Sigmoid colon (tissue), 7 donors: Measurements from ENCODE around the gene ADAMTS7. TPM values are rescaled to one million over a fixed set of nuclear protein-coding genes. Genes with fewer than 3 reads are reported as not detected.

Experiments
- DNase-seq: peaks from one replicate; pipeline ENCODE4 v3.0.0-alpha.2; 2019
- H3K27ac ChIP-seq, 4 donors: fragments of 200-600 bp; sonication (generic); one replicate each; pipeline ENCODE4 v1.5.1; 2016 to 2019; ENCODE audit warnings: mild to moderate bottlenecking in 1 of 4
- H3K27me3 ChIP-seq, 3 donors: fragments of 200-600 bp; sonication (generic); one replicate each; pipeline ENCODE4 v1.5.1; 2019; ENCODE audit warnings: mild to moderate bottlenecking in 1 of 3
- H3K36me3 ChIP-seq, 4 donors: fragments of 200-600 bp; sonication (generic); one replicate each; pipeline ENCODE4 v1.5.1; 2016 to 2019
- H3K4me1 ChIP-seq, 4 donors: fragments of 200-600 bp; sonication (generic); one replicate each; pipeline ENCODE4 v1.5.1; 2017 to 2019
- H3K4me3 ChIP-seq, 4 donors: fragments of 200-600 bp; sonication (generic); one replicate each; pipeline ENCODE4 v1.5.1; 2017 to 2019; ENCODE audit warnings: mild to moderate bottlenecking in 2 of 4, moderate library complexity in 1 of 4
- H3K9me3 ChIP-seq, 4 donors: fragments of 200-600 bp in 3 of 4; sonication (generic) in 3 of 4; one replicate each; pipeline versions ENCODE4 v1.5.1 to v1.6.1; 2013 to 2019
- CTCF ChIP-seq, 4 experiments: fragments of 450-650 bp in 3 of 4; fragments of 200-600 bp in 1 of 4; IDR thresholded peaks; one replicate each; pipeline ENCODE4 v1.5.1; 2016 to 2019; ENCODE audit warnings: antibody characterized with exemption in 4 of 4, mild to moderate bottlenecking in 3 of 4, moderate library complexity in 2 of 4
- EP300 ChIP-seq, 4 donors: sonication (generic); formaldehyde crosslinking; IDR thresholded peaks; one replicate each; pipeline ENCODE4 v1.6.1; 2017; ENCODE audit warnings: antibody characterized with exemption in 4 of 4
- POLR2A ChIP-seq, 2 donors: fragments of 450-650 bp; IDR thresholded peaks; one replicate each; pipeline ENCODE4 v1.6.1; 2016; ENCODE audit warnings: antibody characterized with exemption in 2 of 2, mild to moderate bottlenecking in 2 of 2, moderate library complexity in 2 of 2
- POLR2AphosphoS5 ChIP-seq, 4 donors: sonication (generic); formaldehyde crosslinking; IDR thresholded peaks; one replicate each; pipeline ENCODE4 v1.6.1; 2017; ENCODE audit warnings: antibody characterized with exemption in 4 of 4
- WGBS, 2 donors: extraction: QIAGEN DNeasy Blood & Tissue Kit; methylation state at CpG; one replicate each; pipeline ENCODE4 v1.1.7; 2013; 5-methylcytosine and 5-hydroxymethylcytosine counted together
- intact Hi-C: fragments of 100-400 bp; cut with DNase I; formaldehyde crosslinking; loops from one replicate; pipeline ENCODE4 v1.15.1; 2023
- polyA plus RNA-seq, 3 donors: library from polyadenylated mRNA; stranded (reverse); fragments of 200-250 nt; gene quantifications; one replicate each; pipeline ENCODE4 v1.2.3, GENCODE V29; 2013
- total RNA-seq, 4 donors: library from RNA; depleted of rRNA; stranded (reverse); fragments of >200 nt; gene quantifications; one replicate each; pipeline ENCODE4 v1.1.0, GENCODE V29; 2016
- donor health status: healthy with polysubstance abuse.
- donor health status: Bipolar disorder and iron deficiency.
- donor health status: healthy.

ADAMTS7 gene
- total and polyA plus RNA-seq, 7 donors, result 0.23 to 8.3 (median 1.8) TPM; not detected in 1

DNA sequence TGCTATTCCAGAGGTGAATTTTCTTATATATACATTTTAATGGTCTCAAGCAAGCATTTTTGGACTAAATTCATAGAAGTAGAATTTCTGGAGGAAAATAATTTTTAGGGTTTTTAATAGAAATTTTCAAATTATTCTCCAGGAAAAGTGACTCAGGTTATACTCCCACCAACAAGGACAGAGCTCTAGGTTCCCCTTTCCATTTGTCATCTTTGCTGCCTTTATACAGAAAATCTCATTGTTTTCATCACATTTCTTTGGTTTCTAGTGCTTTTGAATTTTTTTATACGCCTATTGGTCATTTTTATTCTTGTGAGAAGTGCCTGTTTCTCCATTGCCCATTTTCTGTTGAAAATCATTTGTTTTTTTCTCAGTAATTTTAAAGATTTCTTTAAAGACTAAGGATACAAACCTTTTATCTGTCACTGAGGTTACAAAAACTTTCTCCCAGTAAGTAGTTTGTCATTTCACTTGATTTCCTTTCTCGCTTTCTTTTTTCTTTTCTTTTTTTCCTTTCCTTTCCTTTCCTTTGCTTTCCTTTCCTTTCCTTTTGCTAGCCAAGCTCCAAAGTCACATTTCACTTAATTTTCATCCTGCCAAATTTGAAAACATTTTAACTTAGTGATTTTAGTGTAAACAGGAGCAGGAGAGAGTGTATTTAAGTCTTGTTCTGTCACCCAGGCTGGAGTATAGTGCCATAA, 93.2 kb downstream of the ADAMTS7 start:
- intact Hi-C loops, result no loop called here
- Histone ChIP-seq H3K27me3 (no peaks in the 10 kb centered on the region), H3K4me3 (no peak overlapping the region), H3K36me3 (no peaks in the 10 kb centered on the region), H3K9me3 (no peaks in the 10 kb centered on the region), H3K27ac (peak overlapping the region in 3 of 4 donors; percentile 37 to 55 (median 49)), H3K4me1 (peaks cover 0 to 8% (median 3%) of the 10 kb centered on the region in 4 donors)
- WGBS, 2 donors, result 93 to 95% methylated on average over 2 of the region's 2 CpGs
- no peak for TF ChIP-seq POLR2AphosphoS5 (IDR thresholded peaks at IDR 0.05)
- no peak for TF ChIP-seq CTCF (IDR thresholded peaks at IDR 0.05)
- TF ChIP-seq POLR2A (IDR thresholded peaks at IDR 0.05), result no peak
- no peak for TF ChIP-seq EP300 (IDR thresholded peaks at IDR 0.05)
- DNase-seq, result no peak

- intact Hi-C loops, result no loop called here
- Histone ChIP-seq H3K9me3 (no peaks in the 10 kb centered on the region), H3K27me3 (no peaks in the 10 kb centered on the region), H3K36me3 (no peaks in the 10 kb centered on the region), H3K4me1 (peaks cover 0 to 8% (median 3%) of the 10 kb centered on the region in 4 donors), H3K27ac (no peak overlapping the region), H3K4me3 (no peak overlapping the region)
- TF ChIP-seq POLR2A (IDR thresholded peaks at IDR 0.05) (no peak), CTCF (IDR thresholded peaks at IDR 0.05) (no peak), EP300 (IDR thresholded peaks at IDR 0.05) (no peak), POLR2AphosphoS5 (IDR thresholded peaks at IDR 0.05) (no peak)
- DNase-seq, result no peak
- WGBS, 2 donors, result 55 to 78% methylated on average over 2 of the region's 2 CpGs
Measured at GRCh38 chr15:78716651-78717050, 94.6 kb downstream of the ADAMTS7 start.

GRCh38 chr15:78715930-78716329, 95.3 kb downstream of the ADAMTS7 start:
- no peak overlapping the region for H3K4me3 ChIP-seq
- TF ChIP-seq POLR2A (IDR thresholded peaks at IDR 0.05) (no peak), CTCF (IDR thresholded peaks at IDR 0.05) (no peak), POLR2AphosphoS5 (IDR thresholded peaks at IDR 0.05) (no peak), EP300 (IDR thresholded peaks at IDR 0.05) (no peak)
- H3K4me1 ChIP-seq, result peaks cover 0 to 8% (median 3%) of the 10 kb centered on the region in 4 donors
- DNase-seq, result no peak
- no peak overlapping the region for H3K27ac ChIP-seq
- WGBS, 2 donors, result 70 to 76% methylated on average over 2 of the region's 2 CpGs
- intact Hi-C loops, result no loop called here
- H3K9me3 ChIP-seq, result no peaks in the 10 kb centered on the region
- no peaks in the 10 kb centered on the region for H3K27me3 ChIP-seq
- H3K36me3 ChIP-seq, result no peaks in the 10 kb centered on the region

DNA sequence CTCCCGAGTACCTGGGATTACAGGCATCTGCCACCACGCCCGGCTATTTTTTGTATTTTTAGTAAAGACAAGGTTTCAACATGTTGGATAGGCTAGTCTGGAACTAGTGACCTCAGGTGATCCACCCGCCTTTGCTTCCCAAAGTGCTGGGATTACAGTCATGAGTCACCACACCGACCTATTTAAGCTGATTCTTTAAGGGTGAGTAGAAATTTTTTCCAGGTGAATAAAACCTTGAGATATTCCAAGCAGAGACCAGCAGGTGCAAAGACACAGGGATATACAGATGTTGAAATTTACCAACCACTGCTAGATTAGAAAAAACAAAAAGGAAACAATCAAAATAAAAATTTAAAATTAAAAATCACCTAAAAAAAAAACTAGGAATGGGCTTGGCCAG, 95.8 kb downstream of the ADAMTS7 start:
- Histone ChIP-seq H3K4me3 (no peak overlapping the region), H3K27ac (no peak overlapping the region), H3K9me3 (no peaks in the 10 kb centered on the region), H3K4me1 (peaks cover 0 to 8% (median 3%) of the 10 kb centered on the region in 4 donors), H3K36me3 (no peaks in the 10 kb centered on the region), H3K27me3 (no peaks in the 10 kb centered on the region)
- TF ChIP-seq POLR2A (IDR thresholded peaks at IDR 0.05) (no peak), CTCF (IDR thresholded peaks at IDR 0.05) (no peak), EP300 (IDR thresholded peaks at IDR 0.05) (no peak)
- WGBS, 2 donors, result 95% methylated on average over 5 of the region's 5 CpGs
- DNase-seq, result no peak
- intact Hi-C loops, result no loop called here
